Transverse colon (tissue), 4 donors: ENCODE data around the gene KNDC1. TPM values are rescaled to one million over a fixed set of nuclear protein-coding genes. Genes with fewer than 3 reads are reported as not detected.

ENCODE experiments used
- DNase-seq: peaks from one replicate; pipeline ENCODE4 v3.0.0-alpha.2; 2019
- H3K27ac ChIP-seq, 4 donors: fragments of 200-600 bp; sonication (generic); 2 replicates each; pipeline ENCODE4 v1.5.1; 2016 to 2018; ENCODE audit warnings: inconsistent platforms in 4 of 4
- H3K27me3 ChIP-seq: fragments of 200-600 bp; sonication (generic); 2 replicates; pipeline ENCODE4 v1.5.1; 2017; ENCODE audit warnings: inconsistent platforms
- H3K36me3 ChIP-seq, 4 donors: fragments of 200-600 bp; sonication (generic); 2 replicates each; pipeline ENCODE4 v1.5.1; 2017 to 2019; ENCODE audit warnings: inconsistent platforms in 4 of 4
- H3K4me1 ChIP-seq, 4 donors: fragments of 200-600 bp; sonication (generic); 2 replicates each; pipeline ENCODE4 v1.5.1; 2017 to 2020; ENCODE audit warnings: inconsistent platforms in 4 of 4
- H3K4me3 ChIP-seq, 4 donors: fragments of 200-600 bp; sonication (generic); 1 replicate in 1 of 4; 2 replicates in 3 of 4; pipeline versions ENCODE4 v1.5.1 to v1.6.1; 2017 to 2019; ENCODE audit warnings: inconsistent platforms in 4 of 4
- H3K9me3 ChIP-seq, 2 donors: fragments of 200-600 bp; sonication (generic); 2 replicates each; pipeline ENCODE4 v1.5.1; 2017 to 2019; ENCODE audit warnings: inconsistent platforms in 2 of 2
- CTCF ChIP-seq, 5 experiments: fragments of 200-600 bp in 3 of 5; fragments of 450-650 bp in 2 of 5; sonication (generic) in 3 of 5; IDR thresholded peaks; 1 replicate in 2 of 5; 2 replicates in 3 of 5; pipeline ENCODE4 v1.5.1; 2016 to 2017; ENCODE audit warnings: antibody characterized with exemption in 5 of 5, inconsistent platforms in 3 of 5, mild to moderate bottlenecking in 2 of 5, moderate library complexity in 1 of 5
- EP300 ChIP-seq: sonication (generic); formaldehyde crosslinking; IDR thresholded peaks from one replicate; pipeline ENCODE4 v1.6.1; 2017; ENCODE audit warnings: antibody characterized with exemption, low read depth
- POLR2A ChIP-seq: fragments of 450-650 bp; IDR thresholded peaks from one replicate; pipeline ENCODE4 v1.6.1; 2016; ENCODE audit warnings: antibody characterized with exemption, mild to moderate bottlenecking, moderate library complexity
- POLR2AphosphoS5 ChIP-seq, 3 donors: sonication (generic); formaldehyde crosslinking; IDR thresholded peaks; one replicate each; pipeline ENCODE4 v1.6.1; 2016; ENCODE audit warnings: antibody characterized with exemption in 3 of 3
- WGBS, 2 donors: methylation state at CpG; one replicate each; pipeline ENCODE4 v1.1.5; 2018; ENCODE audit warnings: low coverage in 1 of 2; 5-methylcytosine and 5-hydroxymethylcytosine counted together
- in situ Hi-C, 4 donors: fragments of 200-750 bp; cut with MboI; loops; one replicate each; pipeline versions ENCODE4 v1.15.0 to v1.15.1; 2017; ENCODE audit warnings: low sequenced_read_pairs in 3 of 4, low pct_ligation_motif_present in 1 of 4, low pct_unique_long_range_greater_than_20kb in 1 of 4
- intact Hi-C: fragments of 100-400 bp; cut with DNase I; formaldehyde crosslinking; loops from one replicate; pipeline ENCODE4 v1.15.1; 2023; ENCODE audit warnings: low total_unique reads
- total RNA-seq, 4 donors: library from RNA; depleted of rRNA; stranded (reverse); fragments of >200 nt; gene quantifications; one replicate each; pipeline ENCODE4 v1.1.0, GENCODE V29; 2016

Gene KNDC1
- total RNA-seq, 4 donors from 2014 or later, result 0.14 to 1.2 TPM; not detected in 2

GRCh38 chr10:133186416-133187090 lies 26.5 kb downstream of the KNDC1 start:
- in situ Hi-C loops (no loop called here), intact Hi-C loops (no loop called here)
- Histone ChIP-seq H3K27me3 (no peaks in the 10 kb centered on the region), H3K9me3 (no peaks in the 10 kb centered on the region), H3K4me1 (no peaks in the 10 kb centered on the region), H3K27ac (no peak overlapping the region), H3K4me3 (no peak overlapping the region), H3K36me3 (no peaks in the 10 kb centered on the region)
- no peak for TF ChIP-seq POLR2AphosphoS5 (IDR thresholded peaks at IDR 0.05)
- no peak for TF ChIP-seq POLR2A
- TF ChIP-seq EP300, result no peak
- no peak for TF ChIP-seq CTCF (IDR thresholded peaks at IDR 0.05)
- WGBS, 2 donors, result 68% methylated on average over 34 of the region's 34 CpGs; no CpG with 5 or more reads in 1 of the 2 donors
- DNase-seq, result no peak

GRCh38 chr10:133187091-133187905 lies 27.3 kb downstream of the KNDC1 start:
- in situ Hi-C loops (no loop called here), intact Hi-C loops (no loop called here)
- H3K36me3 ChIP-seq, result no peaks in the 10 kb centered on the region
- no peaks in the 10 kb centered on the region for H3K4me1 ChIP-seq
- H3K4me3 ChIP-seq, result no peak overlapping the region
- no peak overlapping the region for H3K27ac ChIP-seq
- no peaks in the 10 kb centered on the region for H3K9me3 ChIP-seq
- H3K27me3 ChIP-seq, result no peaks in the 10 kb centered on the region
- WGBS, 2 donors, result 74% methylated on average over 33 of the region's 38 CpGs; no CpG with 5 or more reads in 1 of the 2 donors
- TF ChIP-seq CTCF (IDR thresholded peaks at IDR 0.05) (no peak), POLR2A (no peak), EP300 (no peak), POLR2AphosphoS5 (IDR thresholded peaks at IDR 0.05) (no peak)
- DNase-seq, result no peak

- no peak for TF ChIP-seq EP300
- TF ChIP-seq CTCF (IDR thresholded peaks at IDR 0.05), result no peak
- no peak for TF ChIP-seq POLR2AphosphoS5 (IDR thresholded peaks at IDR 0.05)
- no peak for TF ChIP-seq POLR2A
- H3K36me3 ChIP-seq, result no peaks in the 10 kb centered on the region
- DNase-seq, result no peak
- no peaks in the 10 kb centered on the region for H3K4me1 ChIP-seq
- WGBS, 2 donors, result 76% methylated on average over 18 of the region's 38 CpGs; no CpG with 5 or more reads in 1 of the 2 donors
- intact Hi-C loops, result no loop called here
- no peak overlapping the region for H3K4me3 ChIP-seq
- no peak overlapping the region for H3K27ac ChIP-seq
- no peaks in the 10 kb centered on the region for H3K9me3 ChIP-seq
- H3K27me3 ChIP-seq, result no peaks in the 10 kb centered on the region
- in situ Hi-C loops, result no loop called here
These were observed 28.1 kb downstream of the KNDC1 start for GRCh38 chr10:133187906-133188681.

- DNase-seq, result no peak
- Histone ChIP-seq H3K27me3 (no peaks in the 10 kb centered on the region), H3K4me1 (no peaks in the 10 kb centered on the region), H3K4me3 (no peak overlapping the region), H3K36me3 (no peaks in the 10 kb centered on the region), H3K9me3 (no peaks in the 10 kb centered on the region), H3K27ac (no peak overlapping the region)
- in situ Hi-C loops (no loop called here), intact Hi-C loops (no loop called here)
- WGBS, 2 donors, result 91% methylated on average over 21 of the region's 22 CpGs; no CpG with 5 or more reads in 1 of the 2 donors
- TF ChIP-seq POLR2AphosphoS5 (IDR thresholded peaks at IDR 0.05) (no peak), POLR2A (no peak), CTCF (IDR thresholded peaks at IDR 0.05) (no peak), EP300 (no peak)
These were observed 29.2 kb downstream of the KNDC1 start for GRCh38 chr10:133189256-133189655.
